Liver (tissue), 9 donors: ENCODE data around the gene CGB2. TPM values are rescaled to one million over a fixed set of nuclear protein-coding genes. Genes with fewer than 3 reads are reported as not detected.

Experiments
- DNase-seq: peaks from one replicate; pipeline ENCODE4 v3.0.0-alpha.2; 2017; ENCODE audit warnings: low spot score
- H3K27ac ChIP-seq, 2 donors: one replicate each; pipeline ENCODE4 v1.7.0; 2013; ENCODE audit warnings: inconsistent platforms in 2 of 2, low read length in 2 of 2, control low read depth in 1 of 2, low read depth in 1 of 2, mild to moderate bottlenecking in 1 of 2
- H3K27me3 ChIP-seq, 4 donors: one replicate each; pipeline versions ENCODE4 v1.6.1 to v1.7.0; 2013; ENCODE audit warnings: low read length in 3 of 4, inconsistent platforms in 1 of 4, mild to moderate bottlenecking in 1 of 4, moderate library complexity in 1 of 4; ENCODE audit not compliant: control insufficient read depth in 4 of 4, insufficient read depth in 4 of 4
- H3K36me3 ChIP-seq, 4 donors: one replicate each; pipeline versions ENCODE4 v1.6.1 to v1.7.0; 2013; ENCODE audit warnings: low read length in 3 of 4, mild to moderate bottlenecking in 3 of 4, low read depth in 1 of 4, moderate library complexity in 1 of 4; ENCODE audit not compliant: control insufficient read depth in 4 of 4, insufficient read depth in 3 of 4
- H3K4me1 ChIP-seq, 4 donors: one replicate each; pipeline versions ENCODE4 v1.6.1 to v1.7.0; 2013; ENCODE audit warnings: low read length in 3 of 4, mild to moderate bottlenecking in 3 of 4, moderate library complexity in 1 of 4; ENCODE audit not compliant: control insufficient read depth in 4 of 4, insufficient read depth in 4 of 4
- H3K4me3 ChIP-seq, 3 donors: one replicate each; pipeline versions ENCODE4 v1.6.1 to v1.7.0; 2013; ENCODE audit warnings: low read length in 3 of 3, control low read depth in 1 of 3, low read depth in 1 of 3, mild to moderate bottlenecking in 1 of 3
- H3K9ac ChIP-seq, 2 donors: one replicate each; pipeline ENCODE4 v1.7.0; 2013; ENCODE audit warnings: low read length in 2 of 2, mild to moderate bottlenecking in 2 of 2, moderate library complexity in 2 of 2, control low read depth in 1 of 2, low read depth in 1 of 2
- H3K9me3 ChIP-seq, 4 donors: one replicate each; pipeline versions ENCODE4 v1.6.1 to v1.7.0; 2013; ENCODE audit warnings: low read length in 3 of 4; ENCODE audit not compliant: control insufficient read depth in 4 of 4
- ATF3 ChIP-seq: IDR thresholded peaks from 2 replicates; pipeline ENCODE4 v1.6.1; 2016; ENCODE audit warnings: antibody characterized with exemption
- CTCF ChIP-seq: fragments of 150-350 bp; IDR thresholded peaks from 2 replicates; pipeline ENCODE4 v1.5.1; 2017; ENCODE audit warnings: improper control_type of control experiment, low read depth, low read length; ENCODE audit not compliant: missing input control
- EGR1 ChIP-seq, 2 donors: IDR thresholded peaks; 2 replicates each; pipeline ENCODE4 v1.6.1; 2016 to 2018; ENCODE audit warnings: antibody characterized with exemption in 2 of 2, low read depth in 2 of 2
- FOXA1 ChIP-seq: IDR thresholded peaks from 2 replicates; pipeline ENCODE4 v1.6.1; 2016; ENCODE audit warnings: antibody characterized with exemption
- FOXA2 ChIP-seq: IDR thresholded peaks from 2 replicates; pipeline ENCODE4 v1.6.1; 2016; ENCODE audit warnings: antibody characterized with exemption
- HNF4A ChIP-seq, 2 donors: conservative IDR thresholded peaks; 2 replicates each; pipeline ENCODE4 v1.6.1; 2016; ENCODE audit warnings: antibody characterized with exemption in 2 of 2, mild to moderate bottlenecking in 2 of 2
- HNF4G ChIP-seq: IDR thresholded peaks from 2 replicates; pipeline ENCODE4 v1.6.1; 2016; ENCODE audit warnings: antibody characterized with exemption
- NR2F2 ChIP-seq: IDR thresholded peaks from 2 replicates; pipeline ENCODE4 v1.6.1; 2016; ENCODE audit warnings: antibody characterized with exemption
- RAD21 ChIP-seq, 2 donors: IDR thresholded peaks; 2 replicates each; pipeline ENCODE4 v1.6.1; 2016; ENCODE audit warnings: antibody characterized with exemption in 2 of 2, mild to moderate bottlenecking in 2 of 2
- REST ChIP-seq: IDR thresholded peaks from 2 replicates; pipeline ENCODE4 v1.6.1; 2016; ENCODE audit warnings: antibody characterized with exemption, mild to moderate bottlenecking
- RXRA ChIP-seq, 2 donors: IDR thresholded peaks; 2 replicates each; pipeline ENCODE4 v1.6.1; 2017 to 2018; ENCODE audit warnings: antibody characterized with exemption in 2 of 2, mild to moderate bottlenecking in 1 of 2
- SP1 ChIP-seq: IDR thresholded peaks from 2 replicates; pipeline ENCODE4 v1.6.1; 2018; ENCODE audit warnings: antibody characterized with exemption, mild to moderate bottlenecking
- TAF1 ChIP-seq: conservative IDR thresholded peaks from 2 replicates; pipeline ENCODE4 v1.6.1; 2016; ENCODE audit warnings: antibody characterized with exemption, mild to moderate bottlenecking
- YY1 ChIP-seq: IDR thresholded peaks from 2 replicates; pipeline ENCODE4 v1.6.1; 2016; ENCODE audit warnings: antibody characterized with exemption, mild to moderate bottlenecking
- ZBTB33 ChIP-seq: IDR thresholded peaks from 2 replicates; pipeline ENCODE4 v1.6.1; 2016; ENCODE audit warnings: antibody characterized with exemption
- WGBS: extraction: QIAGEN DNeasy Blood & Tissue Kit; methylation state at CpG from one replicate; pipeline ENCODE4 v1.1.7; 2013; 5-methylcytosine and 5-hydroxymethylcytosine counted together
- polyA plus RNA-seq, 2 donors: library from polyadenylated mRNA; stranded (reverse) in 1 of 2; unstranded in 1 of 2; fragments of 200-250 nt in 1 of 2; fragments of >200 nt in 1 of 2; fragmentation: Nextera tagmentation in 1 of 2; extraction: Ambion mirVana in 1 of 2; gene quantifications; one replicate each; pipeline versions ENCODE4 v1.2.1 to v1.2.3, GENCODE V29; 2013 to 2015
- total RNA-seq, 2 donors: library from RNA; depleted of rRNA; stranded (reverse); fragments of >200 nt; gene quantifications; one replicate each; pipeline ENCODE4 v1.2.3, GENCODE V29; 2014
- donor health status: healthy.
- donor health status: healthy.
- donor health status: healthy.
- donor health status: healthy.
- donor health status: healthy.

Gene CGB2
- total and polyA plus RNA-seq, 4 donors = not detected

- H3K27me3 ChIP-seq = no peaks in the 10 kb centered on the region
- no peak overlapping the region for H3K27ac ChIP-seq
- H3K4me1 ChIP-seq = peaks cover 9 to 18% (median 15%) of the 10 kb centered on the region in 4 donors
- WGBS = 94% methylated on average over 7 of the region's 7 CpGs
- no peak overlapping the region for H3K4me3 ChIP-seq
- H3K9me3 ChIP-seq = no peaks in the 10 kb centered on the region
- H3K9ac ChIP-seq = no peak overlapping the region
- H3K36me3 ChIP-seq = peaks cover 6 to 26% (median 25%) of the 10 kb centered on the region in 4 donors
- TF ChIP-seq FOXA2 = no peak
- TF ChIP-seq NR2F2 = no peak
- TF ChIP-seq RXRA (IDR thresholded peaks at IDR 0.05) = no peak
- TF ChIP-seq FOXA1 = no peak
- no peak for TF ChIP-seq HNF4A (conservative IDR thresholded peaks at IDR 0.05)
- TF ChIP-seq TAF1 = no peak
- no peak for TF ChIP-seq ATF3
- DNase-seq = no peak
Measured at GRCh38 chr19:48987323-48987722, 44.4 kb upstream of the CGB2 start.

GRCh38 chr19:48988286-48988685 is 43.4 kb upstream of the CGB2 start:
- H3K4me3 ChIP-seq = no peak overlapping the region
- TF ChIP-seq EGR1 (IDR thresholded peaks at IDR 0.05; ENCODE audit: low read depth in 2 of 2) = no peak
- TF ChIP-seq FOXA2 = no peak
- TF ChIP-seq ZBTB33 = no peak
- no peak for TF ChIP-seq TAF1
- TF ChIP-seq HNF4G = no peak
- no peak for TF ChIP-seq ATF3
- no peak for TF ChIP-seq YY1
- no peak for TF ChIP-seq RXRA (IDR thresholded peaks at IDR 0.05)
- no peaks in the 10 kb centered on the region for H3K27me3 ChIP-seq
- H3K36me3 ChIP-seq = peaks cover 6 to 22% (median 20%) of the 10 kb centered on the region in 4 donors
- WGBS = 96% methylated on average over 7 of the region's 7 CpGs
- no peaks in the 10 kb centered on the region for H3K9me3 ChIP-seq
- no peak for DNase-seq
- no peak overlapping the region for H3K9ac ChIP-seq
- no peak overlapping the region for H3K27ac ChIP-seq
- peaks cover 9 to 21% (median 16%) of the 10 kb centered on the region in 4 donors for H3K4me1 ChIP-seq

- Histone ChIP-seq H3K36me3 (peaks cover 6 to 21% (median 20%) of the 10 kb centered on the region in 4 donors), H3K4me1 (peaks cover 7 to 17% (median 14%) of the 10 kb centered on the region in 4 donors), H3K27ac (no peak overlapping the region), H3K4me3 (no peak overlapping the region), H3K27me3 (no peaks in the 10 kb centered on the region), H3K9ac (no peak overlapping the region), H3K9me3 (no peaks in the 10 kb centered on the region)
- TF ChIP-seq YY1 = no peak
- TF ChIP-seq TAF1 = no peak
- TF ChIP-seq EGR1 (IDR thresholded peaks at IDR 0.05; ENCODE audit: low read depth in 2 of 2) = no peak
- no peak for TF ChIP-seq NR2F2
- no peak for TF ChIP-seq ZBTB33
- no peak for TF ChIP-seq REST
- no peak for TF ChIP-seq CTCF
- TF ChIP-seq FOXA1 = no peak
- TF ChIP-seq FOXA2 = no peak
- TF ChIP-seq RAD21 (IDR thresholded peaks at IDR 0.05) = no peak
- TF ChIP-seq HNF4G = no peak
- TF ChIP-seq ATF3 = no peak
- no peak for TF ChIP-seq SP1
- 90% methylated on average over 9 of the region's 9 CpGs for WGBS
- DNase-seq = no peak
Measured at GRCh38 chr19:48988860-48989259, 42.8 kb upstream of the CGB2 start.
